Chondrocyte (in vitro differentiated cells): ENCODE measurements around the gene PLAGL2. TPM values are rescaled to one million over a fixed set of nuclear protein-coding genes. Genes with fewer than 3 reads are reported as not detected.

ENCODE experiments used
- DNase-seq: peaks from one replicate; pipeline ENCODE4 v3.0.0; 2021; ENCODE audit warnings: mixed read lengths, low spot score
- H3K27ac Mint-ChIP-seq: one replicate; pipeline ENCODE4 v1.8.0; 2021; ENCODE audit warnings: mild to moderate bottlenecking, moderate library complexity, mixed read lengths; ENCODE audit not compliant: unreplicated experiment
- H3K27me3 Mint-ChIP-seq: 2 replicates; pipeline ENCODE4 v1.8.0; 2021; ENCODE audit warnings: low read depth, mixed read lengths
- H3K36me3 Mint-ChIP-seq: 2 replicates; pipeline ENCODE4 v1.8.0; 2021; ENCODE audit warnings: low read depth, mixed read lengths
- H3K4me1 Mint-ChIP-seq: 2 replicates; pipeline ENCODE4 v1.8.0; 2021; ENCODE audit warnings: low read depth, mild to moderate bottlenecking, mixed read lengths
- H3K4me3 Mint-ChIP-seq: one replicate; pipeline ENCODE4 v1.8.0; 2021; ENCODE audit warnings: mild to moderate bottlenecking, moderate library complexity, mixed read lengths; ENCODE audit not compliant: unreplicated experiment
- H3K9me3 Mint-ChIP-seq: 2 replicates; pipeline ENCODE4 v1.8.0; 2021; ENCODE audit warnings: low read depth, mixed read lengths
- total RNA-seq: library from RNA; stranded (reverse); gene quantifications from 3 replicates; pipeline ENCODE4 v1.2.1, GENCODE V29; 2021
- TF ChIP-seq, protein P1 (sequence below): fragments of 200-600 bp; sonication (generic); IDR thresholded peaks from 2 replicates; pipeline ENCODE4 v1.5.0; 2021; ENCODE audit warnings: antibody characterized with exemption, mild to moderate bottlenecking, moderate library complexity

PLAGL2 gene
- total RNA-seq, 1 donor from 2014 or later, result 16.4 TPM

DNA sequence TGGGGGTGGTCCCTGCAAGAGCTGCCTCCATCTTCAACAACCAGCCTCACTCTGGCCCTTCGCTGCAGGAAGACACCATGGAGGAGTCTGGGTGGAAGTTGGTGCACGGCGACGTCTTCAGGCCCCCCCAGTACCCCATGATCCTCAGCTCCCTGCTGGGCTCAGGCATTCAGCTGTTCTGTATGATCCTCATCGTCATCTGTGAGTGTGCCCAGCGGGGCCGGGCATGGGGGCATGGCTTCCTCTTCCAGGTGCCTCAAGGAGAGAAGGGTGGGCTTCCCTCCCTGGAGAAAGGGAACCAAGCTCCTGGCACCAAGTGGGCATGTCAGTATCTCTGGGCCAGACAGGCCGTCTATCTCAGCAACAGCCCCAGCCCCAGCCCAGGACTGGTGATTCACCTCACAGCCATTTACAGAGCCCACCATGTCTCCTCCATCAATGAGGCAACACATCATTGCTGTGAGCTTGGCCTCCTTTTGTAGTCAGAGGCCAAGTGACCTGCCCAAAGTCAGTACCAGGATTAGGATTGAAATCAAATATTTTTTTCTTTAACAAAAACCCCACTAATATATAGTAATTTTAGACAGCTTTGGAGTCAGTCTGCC is 57.9 kb downstream of the PLAGL2 start:
- peak; percentile 62 for DNase-seq
- H3K36me3 Mint-ChIP-seq, result peaks cover 62% of the 10 kb centered on the region

DNA sequence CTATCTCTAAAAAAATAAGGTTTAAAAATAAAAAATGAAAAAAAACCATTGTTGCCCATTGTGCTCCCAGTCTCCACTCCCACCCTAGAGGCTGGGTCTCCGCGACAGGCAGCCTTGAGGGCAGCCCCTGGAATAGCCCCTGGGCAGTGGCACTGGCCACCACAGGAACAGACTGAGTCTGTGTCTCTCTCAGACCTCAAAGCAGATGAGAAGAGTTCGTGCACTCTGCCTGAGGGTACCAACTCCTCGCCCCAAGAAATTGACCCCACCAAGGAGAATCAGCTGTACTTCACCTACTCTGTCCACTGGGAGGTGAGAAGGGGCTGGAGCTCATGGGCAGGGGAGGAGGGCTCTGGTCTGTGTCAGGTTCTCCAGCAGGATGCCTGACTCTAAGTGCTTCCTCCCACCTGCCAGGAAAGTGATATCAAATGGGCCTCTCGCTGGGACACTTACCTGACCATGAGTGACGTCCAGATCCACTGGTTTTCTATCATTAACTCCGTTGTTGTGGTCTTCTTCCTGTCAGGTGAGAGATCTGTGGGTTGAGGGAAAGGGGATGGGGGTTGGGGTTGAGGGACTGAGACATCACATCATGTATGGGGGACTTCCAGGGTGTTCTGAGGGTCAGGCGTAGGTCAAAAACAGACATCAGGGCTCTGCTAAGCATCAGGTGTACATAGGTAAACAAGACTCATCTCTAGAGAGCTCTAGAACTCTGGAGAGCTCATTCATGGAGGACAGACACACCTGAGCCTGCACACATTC is 62.5 kb downstream of the PLAGL2 start:
- Mint-ChIP-seq H3K27me3 (no peaks in the 10 kb centered on the region), H3K27ac (no peak overlapping the region), H3K4me3 (no peak overlapping the region), H3K36me3 (peaks cover 69% of the 10 kb centered on the region), H3K9me3 (no peaks in the 10 kb centered on the region), H3K4me1 (no peaks in the 10 kb centered on the region)
- peak; percentile 35 for DNase-seq
- TF ChIP-seq, protein P1, sequence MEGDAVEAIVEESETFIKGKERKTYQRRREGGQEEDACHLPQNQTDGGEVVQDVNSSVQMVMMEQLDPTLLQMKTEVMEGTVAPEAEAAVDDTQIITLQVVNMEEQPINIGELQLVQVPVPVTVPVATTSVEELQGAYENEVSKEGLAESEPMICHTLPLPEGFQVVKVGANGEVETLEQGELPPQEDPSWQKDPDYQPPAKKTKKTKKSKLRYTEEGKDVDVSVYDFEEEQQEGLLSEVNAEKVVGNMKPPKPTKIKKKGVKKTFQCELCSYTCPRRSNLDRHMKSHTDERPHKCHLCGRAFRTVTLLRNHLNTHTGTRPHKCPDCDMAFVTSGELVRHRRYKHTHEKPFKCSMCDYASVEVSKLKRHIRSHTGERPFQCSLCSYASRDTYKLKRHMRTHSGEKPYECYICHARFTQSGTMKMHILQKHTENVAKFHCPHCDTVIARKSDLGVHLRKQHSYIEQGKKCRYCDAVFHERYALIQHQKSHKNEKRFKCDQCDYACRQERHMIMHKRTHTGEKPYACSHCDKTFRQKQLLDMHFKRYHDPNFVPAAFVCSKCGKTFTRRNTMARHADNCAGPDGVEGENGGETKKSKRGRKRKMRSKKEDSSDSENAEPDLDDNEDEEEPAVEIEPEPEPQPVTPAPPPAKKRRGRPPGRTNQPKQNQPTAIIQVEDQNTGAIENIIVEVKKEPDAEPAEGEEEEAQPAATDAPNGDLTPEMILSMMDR, result no peak

More for the DNA sequence above, 57.9 kb downstream of the PLAGL2 start:
- TF ChIP-seq, protein P1, result no peak
- H3K4me1 Mint-ChIP-seq, result peaks cover 2% of the 10 kb centered on the region
- no peaks in the 10 kb centered on the region for H3K27me3 Mint-ChIP-seq
- no peaks in the 10 kb centered on the region for H3K9me3 Mint-ChIP-seq
- H3K27ac Mint-ChIP-seq, result no peak overlapping the region
- H3K4me3 Mint-ChIP-seq, result no peak overlapping the region

DNA sequence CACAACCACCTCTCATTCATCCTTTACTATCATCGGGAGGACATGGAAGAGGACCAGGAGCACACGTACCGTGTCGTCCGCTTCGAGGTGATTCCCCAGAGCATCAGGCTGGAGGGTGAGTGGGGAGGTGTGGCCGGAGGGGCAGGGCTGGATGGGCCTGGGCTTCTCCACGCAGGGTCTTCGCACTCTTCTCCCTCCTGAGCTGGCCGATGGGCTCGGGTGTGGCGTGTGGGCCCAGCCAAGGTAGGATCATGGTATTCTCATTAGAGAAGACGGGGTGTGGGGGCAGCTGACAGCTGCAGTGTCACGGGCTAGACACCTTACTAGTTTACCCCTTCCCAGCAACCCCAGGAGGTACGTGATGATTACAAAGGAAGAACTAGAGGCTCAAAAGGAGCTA is 64.6 kb downstream of the PLAGL2 start:
- Mint-ChIP-seq H3K27ac (no peak overlapping the region), H3K4me1 (no peaks in the 10 kb centered on the region), H3K27me3 (no peaks in the 10 kb centered on the region), H3K4me3 (no peak overlapping the region), H3K36me3 (peaks cover 75% of the 10 kb centered on the region), H3K9me3 (no peaks in the 10 kb centered on the region)
- TF ChIP-seq, protein P1, result no peak
- DNase-seq, result peak; percentile 55

Other genes with a start within 250 kb of the PLAGL2 start
- 0.02 TPM in 1 of 3 replicates, not detected in the others for gene XKR7, start 239.6 kb downstream of the PLAGL2 start, total RNA-seq
- not detected in 3 replicates for gene CCM2L, start 197.3 kb downstream of the PLAGL2 start, total RNA-seq
- gene HCK, start 155.5 kb downstream of the PLAGL2 start, total RNA-seq, result not detected in 3 replicates
- gene TM9SF4, start 98.0 kb downstream of the PLAGL2 start, total RNA-seq, result 64.8 to 87.9 TPM (median 83.7 TPM) in 3 replicates
- gene POFUT1, start 137 bp upstream of the PLAGL2 start, total RNA-seq, result 61.6 to 68.3 TPM (median 66.4 TPM) in 3 replicates
- 34.2 to 36.1 TPM (median 35.5 TPM) in 3 replicates for gene KIF3B, start 69.9 kb upstream of the PLAGL2 start, total RNA-seq
- gene ASXL1, start 150.6 kb upstream of the PLAGL2 start, total RNA-seq, result 59.9 to 92.6 TPM (median 78.9 TPM) in 3 replicates